Ureter (tissue), 1 donor: ENCODE data around the gene ZFAND3. TPM values are rescaled to one million over a fixed set of nuclear protein-coding genes. Genes with fewer than 3 reads are reported as not detected.
"Not testable (repeated sequence)": the region's sequence is repeated elsewhere in the genome, so short reads cannot be mapped to it uniquely, and the experiment has no call there.

Source experiments
- DNase-seq: peaks from one replicate; pipeline ENCODE4 v3.0.0-alpha.2; 2020; ENCODE audit warnings: low spot score
- total RNA-seq: library from RNA; stranded (reverse); gene quantifications from one replicate; pipeline ENCODE4 v1.2.4, GENCODE V29; 2023
- donor health status: DM: yes; HTN: yes; CAD: no.

Gene ZFAND3
- total RNA-seq, 1 donor from 2014 or later, result 123 TPM

- DNase-seq, result no peak
Observed at GRCh38 chr6:37936906-37937305, 117.4 kb downstream of the ZFAND3 start.

GRCh38 chr6:37938909-37939308 lies 119.4 kb downstream of the ZFAND3 start:
- no peak for DNase-seq

- no peak for DNase-seq
Observed at GRCh38 chr6:37940074-37940847, 120.7 kb downstream of the ZFAND3 start.

- DNase-seq, result no peak
Observed at GRCh38 chr6:37941871-37942270, 122.3 kb downstream of the ZFAND3 start.

- no peak for DNase-seq
Observed at GRCh38 chr6:37942606-37943376, 123.3 kb downstream of the ZFAND3 start.

GRCh38 chr6:37943436-37944058 lies 124.0 kb downstream of the ZFAND3 start:
- DNase-seq, result no peak

- no peak for DNase-seq
Observed at GRCh38 chr6:37946057-37946456, 126.5 kb downstream of the ZFAND3 start.

- no peak for DNase-seq
Observed at GRCh38 chr6:37947468-37947867, 127.9 kb downstream of the ZFAND3 start.

GRCh38 chr6:37948584-37948983 lies 129.1 kb downstream of the ZFAND3 start:
- DNase-seq, result not testable (repeated sequence)

GRCh38 chr6:37952027-37952426 lies 132.5 kb downstream of the ZFAND3 start:
- no peak for DNase-seq

- no peak for DNase-seq
Observed at GRCh38 chr6:37954791-37955190, 135.3 kb downstream of the ZFAND3 start.

GRCh38 chr6:37956711-37957275 lies 137.3 kb downstream of the ZFAND3 start:
- no peak for DNase-seq

- DNase-seq, result no peak
Observed at GRCh38 chr6:37959061-37959460, 139.5 kb downstream of the ZFAND3 start.

- no peak for DNase-seq
Observed at GRCh38 chr6:37960139-37960935, 140.8 kb downstream of the ZFAND3 start.

GRCh38 chr6:37962481-37963080 lies 143.1 kb downstream of the ZFAND3 start:
- not testable (repeated sequence) for DNase-seq

GRCh38 chr6:37965964-37966676 lies 146.6 kb downstream of the ZFAND3 start:
- no peak for DNase-seq

GRCh38 chr6:37966801-37967200 lies 147.3 kb downstream of the ZFAND3 start:
- no peak for DNase-seq

- DNase-seq, result no peak
Observed at GRCh38 chr6:37967651-37968050, 148.1 kb downstream of the ZFAND3 start.

GRCh38 chr6:37971266-37971665 lies 151.7 kb downstream of the ZFAND3 start:
- no peak for DNase-seq

- DNase-seq, result no peak
Observed at GRCh38 chr6:37971711-37972390, 152.3 kb downstream of the ZFAND3 start.
